ENCODE results near the gene NFATC3.

GRCh38 chr16:68111379-68111778, 26.2 kb downstream of the NFATC3 start:
- TF ChIP-seq EP300 (IDR thresholded peaks at IDR 0.05; ENCODE audit: borderline replicate concordance) (no peak), CEBPB (IDR thresholded peaks at IDR 0.05) (no peak), TAF1 (IDR thresholded peaks at IDR 0.05; ENCODE audit: low read depth) (no peak), MAX (IDR thresholded peaks at IDR 0.05) (no peak), CREB1 (IDR thresholded peaks at IDR 0.05; ENCODE audit: low read depth) (no peak)
